GM12892 (cell line): ENCODE results near the gene SPAG17.

Experiments used
- DNase-seq: peaks from one replicate; pipeline ENCODE4 v3.0.0; 2011; ENCODE audit not compliant: insufficient read length
- FAIRE-seq: peaks from 2 replicates; lab custom pipeline; 2011; peaks lifted over from hg19 to GRCh38; lab: Jason Lieb, UNC
- POLR2A ChIP-seq: IDR thresholded peaks from 2 replicates; pipeline ENCODE4 v1.6.1; 2011; ENCODE audit warnings: low read depth, low read length, control low read depth
- POLR2AphosphoS5 ChIP-seq: IDR thresholded peaks from 2 replicates; pipeline ENCODE4 v1.6.1; 2011; ENCODE audit warnings: low read depth, low read length, control low read depth
- TAF1 ChIP-seq: IDR thresholded peaks from 2 replicates; pipeline ENCODE4 v1.6.1; 2011; ENCODE audit warnings: low read depth, mild to moderate bottlenecking, control low read depth, low read length, borderline replicate concordance

SPAG17 gene

DNA sequence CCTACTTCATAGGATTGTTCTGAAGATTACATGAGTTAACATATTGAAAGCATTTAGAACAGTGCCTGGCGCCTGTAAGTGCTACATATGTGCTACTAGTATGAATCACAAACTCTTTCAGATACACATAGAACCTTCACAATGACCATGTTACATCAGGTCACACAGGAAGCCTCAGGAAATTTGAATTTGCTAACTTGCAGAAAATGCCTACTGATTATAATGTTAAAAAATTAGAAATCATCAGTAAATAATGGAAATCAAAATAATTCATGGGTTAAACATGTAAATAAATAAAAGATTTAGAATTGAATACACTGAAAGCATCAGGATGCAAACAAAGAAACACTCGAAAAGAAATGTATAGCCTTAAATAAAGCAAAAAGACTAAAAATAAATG, 94.9 kb downstream of the SPAG17 start:
- no peak for FAIRE-seq
- TF ChIP-seq POLR2A (no peak), TAF1 (no peak), POLR2AphosphoS5 (no peak)
- no peak for DNase-seq

DNA sequence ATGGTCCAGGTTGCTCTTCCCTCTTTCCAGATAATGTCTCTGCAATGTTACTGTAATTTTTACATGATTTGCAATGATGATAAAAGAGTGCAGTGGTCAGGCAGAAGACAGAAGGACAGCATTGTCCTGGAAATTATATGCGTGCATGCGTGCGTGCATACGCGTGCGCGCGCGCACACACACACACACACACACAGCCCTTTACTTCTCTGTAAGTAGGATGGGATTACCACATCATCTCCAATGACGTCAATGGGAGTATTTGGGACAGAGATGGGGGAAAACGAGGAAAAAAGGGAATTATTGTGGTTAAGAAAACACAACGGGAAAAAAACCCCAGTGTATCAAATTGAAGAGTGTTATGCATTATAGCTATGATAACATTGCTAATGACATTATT, 99.7 kb downstream of the SPAG17 start:
- FAIRE-seq (no peak), DNase-seq (no peak)
- no peak for TF ChIP-seq POLR2AphosphoS5
- TF ChIP-seq TAF1, result no peak
- no peak for TF ChIP-seq POLR2A

DNA sequence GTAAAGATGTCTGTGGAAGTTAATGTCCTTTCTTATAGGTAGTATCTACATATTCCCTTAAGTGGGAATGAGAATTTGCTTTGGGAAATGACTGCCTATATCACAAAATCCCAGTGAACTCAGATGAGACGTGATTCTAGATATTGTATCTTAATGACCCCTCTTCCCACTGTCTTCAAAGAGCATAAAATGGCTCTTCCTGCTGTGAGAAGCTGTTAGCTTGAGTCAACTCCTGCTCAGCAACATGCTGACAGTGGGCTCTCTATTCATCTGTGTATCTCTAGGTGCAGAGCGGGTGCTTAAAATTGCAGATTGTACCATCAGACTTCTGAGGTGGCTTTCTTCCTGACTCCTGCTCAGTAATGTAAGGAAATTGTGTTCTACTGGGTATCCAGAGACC, 100.6 kb downstream of the SPAG17 start:
- DNase-seq (no peak), FAIRE-seq (no peak)
- TF ChIP-seq POLR2A, result no peak
- no peak for TF ChIP-seq TAF1
- TF ChIP-seq POLR2AphosphoS5, result no peak

DNA sequence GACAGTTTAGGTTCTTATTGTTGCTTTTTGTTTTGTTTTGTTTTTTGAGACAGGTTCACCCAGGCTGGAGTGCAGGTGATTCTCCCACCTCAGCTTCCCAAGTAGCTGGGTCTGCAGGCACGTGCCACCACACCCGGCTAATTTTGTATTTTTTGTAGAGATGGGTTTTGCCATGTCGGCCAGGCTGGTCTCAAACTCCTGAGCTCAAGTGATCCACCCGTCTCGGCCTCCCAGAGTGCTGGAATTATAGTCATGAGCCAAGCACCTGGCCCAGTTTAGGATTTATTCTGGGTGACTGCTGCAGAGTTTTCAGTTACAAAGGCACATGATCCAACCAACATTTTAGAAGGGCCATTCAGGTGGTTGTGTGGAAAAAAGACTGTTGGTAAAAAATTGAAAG, 102.0 kb downstream of the SPAG17 start:
- TF ChIP-seq POLR2AphosphoS5, result no peak
- no peak for TF ChIP-seq TAF1
- TF ChIP-seq POLR2A, result no peak
- DNase-seq (no peak), FAIRE-seq (no peak)

DNA sequence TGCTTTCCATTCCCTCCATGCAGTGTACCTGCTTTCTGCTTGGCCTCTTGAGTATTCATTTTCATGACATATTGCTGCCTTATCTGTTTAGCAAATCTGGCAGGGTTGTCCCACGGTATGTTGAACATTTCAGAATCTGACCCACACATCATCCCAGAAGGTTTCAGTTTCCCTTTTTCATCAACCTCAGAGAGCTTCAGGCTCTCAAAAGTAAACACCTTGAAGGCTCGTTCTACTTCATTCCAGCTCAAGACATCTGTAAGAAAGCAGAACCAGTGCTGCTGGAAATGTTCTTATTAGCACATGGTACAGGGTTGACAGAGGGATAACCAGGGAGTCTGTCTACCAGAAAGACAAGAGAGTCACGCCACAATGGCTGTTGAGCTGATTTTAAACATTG, 103.6 kb downstream of the SPAG17 start:
- DNase-seq, result peak; percentile 5
- peak; percentile 67 for FAIRE-seq
- no peak for TF ChIP-seq TAF1
- no peak for TF ChIP-seq POLR2AphosphoS5
- no peak for TF ChIP-seq POLR2A

DNA sequence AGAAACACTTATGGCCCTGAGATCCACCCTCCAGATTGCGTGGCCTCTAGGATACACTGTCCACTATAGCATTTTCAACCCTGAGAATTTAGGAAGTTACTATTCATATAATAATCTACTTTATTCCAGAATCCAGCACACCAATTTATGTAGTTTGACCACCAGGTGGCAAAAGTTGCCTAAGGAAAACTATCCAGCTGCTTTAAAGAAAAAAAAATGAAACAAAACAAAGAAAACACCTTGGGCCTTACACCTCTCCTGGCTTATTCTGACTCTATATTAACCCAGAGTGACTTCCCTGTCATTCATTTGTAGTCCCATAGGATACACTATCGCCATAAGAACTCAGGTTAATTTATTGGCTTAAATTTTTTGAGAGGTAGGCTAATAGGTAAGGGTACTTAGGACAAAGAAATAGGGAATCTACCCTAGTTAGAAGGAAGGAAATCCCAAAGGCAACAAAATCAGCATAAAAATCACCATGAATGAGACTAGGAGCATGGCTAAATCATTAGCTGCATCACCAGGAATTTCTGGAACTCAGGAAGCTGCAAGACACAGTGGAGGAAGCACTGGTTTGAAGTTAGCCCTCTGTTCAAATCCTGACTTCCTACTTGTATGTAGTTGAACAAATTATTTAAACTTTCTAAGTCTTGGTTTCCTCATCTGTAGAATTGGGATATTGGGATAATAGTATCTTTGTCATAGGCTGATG, 107.5 kb downstream of the SPAG17 start:
- FAIRE-seq (no peak), DNase-seq (no peak)
- TF ChIP-seq POLR2AphosphoS5 (no peak), TAF1 (no peak), POLR2A (no peak)

DNA sequence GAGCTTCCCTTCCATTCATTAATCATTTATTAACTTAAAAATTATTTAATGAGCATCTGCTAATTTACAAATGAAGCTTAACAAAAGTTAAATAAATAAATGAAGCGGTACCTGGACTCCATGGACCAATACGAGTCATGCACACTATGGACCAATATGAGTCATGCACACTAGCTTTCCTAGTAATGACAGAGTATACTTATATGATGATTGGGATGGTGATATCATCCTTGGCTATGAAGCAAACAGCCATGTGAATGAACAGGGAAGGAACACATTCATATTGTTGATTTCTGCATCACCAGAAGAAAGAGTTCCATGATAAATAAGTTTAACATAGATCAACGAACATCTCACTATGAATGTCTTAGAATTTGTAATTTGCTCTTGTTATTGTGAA, 109.9 kb downstream of the SPAG17 start:
- TF ChIP-seq POLR2A, result no peak
- TF ChIP-seq POLR2AphosphoS5, result no peak
- TF ChIP-seq TAF1, result no peak
- FAIRE-seq, result no peak
- no peak for DNase-seq

DNA sequence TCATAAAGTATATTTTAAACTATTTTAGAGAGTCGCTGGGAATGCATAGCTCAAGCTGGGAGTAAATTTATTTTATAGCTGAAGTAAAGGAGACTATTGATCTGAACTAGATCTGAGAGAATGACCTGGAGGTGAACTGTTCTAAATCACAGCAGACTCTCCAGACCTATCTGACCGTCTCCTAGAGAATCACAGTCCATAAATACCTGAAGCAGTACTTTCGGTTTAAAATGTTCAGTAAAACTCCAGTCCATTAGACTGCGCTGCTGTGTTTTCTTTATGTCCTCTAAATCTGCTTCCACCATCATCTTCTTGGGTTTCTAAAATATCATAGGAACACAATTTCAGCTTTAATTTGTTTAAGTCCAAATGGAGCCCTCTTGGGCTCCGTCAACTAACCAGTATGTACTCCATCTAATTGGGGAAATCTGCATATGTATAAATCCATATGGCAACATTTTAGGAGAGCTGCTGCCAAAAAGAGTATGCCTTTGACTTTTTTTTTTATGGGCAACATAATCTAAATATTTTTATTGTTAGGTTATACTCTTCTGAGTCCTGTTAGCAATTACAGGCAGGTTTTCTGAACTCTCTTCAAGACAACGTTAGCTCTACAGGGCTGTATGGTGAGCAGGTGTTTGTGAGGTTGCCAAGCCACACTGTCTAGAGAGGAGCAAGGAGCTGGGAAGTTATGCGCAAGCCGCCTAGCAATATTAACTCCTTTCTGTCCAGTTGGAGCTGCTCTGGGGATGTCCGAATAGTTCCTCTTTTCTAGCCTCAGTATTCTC, 111.2 kb downstream of the SPAG17 start:
- no peak for FAIRE-seq
- no peak for TF ChIP-seq POLR2AphosphoS5
- no peak for TF ChIP-seq POLR2A
- no peak for TF ChIP-seq TAF1
- no peak for DNase-seq

DNA sequence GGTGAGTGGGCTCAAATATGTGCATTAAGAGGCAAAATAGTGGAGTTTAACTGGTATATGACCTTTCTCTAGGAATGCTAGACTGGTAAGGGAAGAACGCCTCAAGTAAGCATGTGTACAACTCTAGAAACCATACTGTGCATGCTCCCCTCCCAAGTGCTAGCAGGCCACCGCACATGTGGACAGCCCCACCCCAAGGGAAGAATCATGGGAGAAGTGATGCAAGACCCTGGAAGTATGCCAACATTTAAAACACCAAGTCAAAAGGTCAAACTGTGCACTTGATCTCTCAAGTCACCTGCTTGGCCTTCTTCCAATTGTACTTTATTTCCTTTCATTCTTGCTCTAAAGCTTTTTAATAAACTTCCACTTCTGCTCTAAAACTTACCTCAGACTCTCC, 135.0 kb downstream of the SPAG17 start:
- TF ChIP-seq POLR2A, result no peak
- TF ChIP-seq TAF1, result no peak
- no peak for DNase-seq
- FAIRE-seq, result no peak

DNA sequence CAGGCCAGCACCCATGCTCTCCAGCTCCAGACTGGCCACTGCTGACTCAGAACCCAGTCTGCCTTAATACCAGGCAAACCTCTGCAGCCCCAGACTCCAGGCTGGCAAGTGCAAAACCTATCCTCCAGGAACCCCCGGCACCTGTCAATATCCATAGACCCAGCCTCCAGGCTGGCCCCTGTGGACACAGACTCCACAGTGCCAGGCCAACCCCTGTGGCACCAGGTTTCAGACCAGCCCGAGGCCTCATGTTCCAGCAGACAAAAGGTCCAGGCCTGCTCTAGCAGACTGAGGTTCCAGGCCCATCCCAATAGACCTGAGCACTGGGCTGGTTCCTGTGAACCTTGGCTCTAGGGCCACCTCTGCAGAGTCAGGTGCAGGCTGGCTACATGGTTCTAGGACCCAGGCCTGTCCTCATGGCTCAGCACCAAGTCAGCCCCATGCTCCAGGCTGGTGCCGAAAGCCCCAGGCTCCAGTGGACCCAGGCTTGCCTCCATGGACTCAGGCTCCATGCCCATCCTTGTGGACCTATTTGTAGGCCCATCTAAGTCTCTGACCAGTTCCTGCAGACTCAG, 137.3 kb downstream of the SPAG17 start:
- FAIRE-seq (no peak), DNase-seq (no peak)
- TF ChIP-seq POLR2A (no peak), POLR2AphosphoS5 (no peak), TAF1 (no peak)

DNA sequence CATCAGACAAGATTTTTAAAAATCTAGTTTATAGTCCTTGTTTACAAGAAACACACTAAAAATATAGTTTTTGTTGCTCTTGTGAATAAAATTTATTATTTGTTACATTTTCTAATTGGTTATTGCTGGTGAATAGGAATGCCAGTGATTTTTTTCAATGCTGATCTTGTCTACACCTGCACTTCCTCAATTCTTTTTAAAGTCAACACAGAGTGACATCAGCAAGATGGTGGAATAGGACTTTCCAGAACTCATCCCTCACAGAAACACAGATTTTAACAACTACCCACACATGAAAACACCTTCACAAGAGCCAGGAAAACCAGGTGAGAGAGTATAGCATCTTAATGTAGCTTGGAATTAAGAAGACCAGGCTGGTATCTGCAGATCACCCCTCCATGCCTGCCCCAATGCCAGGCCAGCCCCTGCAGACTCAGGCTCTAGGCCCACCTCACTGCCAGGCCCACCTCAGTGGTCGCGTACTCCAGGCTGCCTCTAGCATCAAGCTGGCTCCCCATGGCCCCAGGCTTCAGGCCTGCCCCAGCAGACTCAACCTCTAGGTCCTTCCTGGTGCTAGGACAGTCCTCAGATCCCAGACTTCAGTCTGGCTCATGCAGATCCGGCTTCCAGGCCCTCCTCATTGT, 137.9 kb downstream of the SPAG17 start:
- TF ChIP-seq POLR2A, result no peak
- TF ChIP-seq POLR2AphosphoS5, result no peak
- no peak for TF ChIP-seq TAF1
- FAIRE-seq (no peak), DNase-seq (no peak)

DNA sequence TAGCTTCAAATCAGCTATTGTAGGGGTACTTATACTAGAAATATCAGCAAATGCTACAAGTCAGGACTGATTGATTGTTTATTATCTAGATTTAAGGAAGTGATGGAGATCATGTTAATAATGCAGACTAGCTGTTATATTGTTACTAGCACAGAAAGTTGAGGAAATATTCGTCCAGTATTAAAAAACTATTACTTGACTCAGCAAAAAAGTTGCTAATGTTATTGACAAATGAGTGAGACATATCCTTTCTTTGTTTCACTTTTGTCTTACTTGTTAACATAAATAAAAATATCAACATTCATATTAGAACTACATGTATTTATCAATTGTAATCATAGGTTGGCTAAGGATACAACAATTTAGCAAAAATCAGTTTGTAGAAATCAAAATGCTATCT, 141.4 kb downstream of the SPAG17 start:
- no peak for FAIRE-seq
- TF ChIP-seq TAF1 (no peak), POLR2AphosphoS5 (no peak), POLR2A (no peak)
- no peak for DNase-seq
